Suprapubic skin (tissue), 4 donors: ENCODE data around the gene SLC5A1. TPM values are rescaled to one million over a fixed set of nuclear protein-coding genes. Genes with fewer than 3 reads are reported as not detected.

Experiments
- DNase-seq, 2 donors: peaks; one replicate each; pipeline ENCODE4 v3.0.0-alpha.2; 2019; ENCODE audit warnings: low spot score in 2 of 2
- H3K27ac ChIP-seq: fragments of 200-600 bp; sonication (generic); one replicate; pipeline ENCODE4 v1.5.1; 2019
- H3K27me3 ChIP-seq: fragments of 200-600 bp; sonication (generic); one replicate; pipeline ENCODE4 v1.5.1; 2019
- H3K36me3 ChIP-seq: fragments of 200-600 bp; sonication (generic); one replicate; pipeline ENCODE4 v1.5.1; 2019
- H3K4me1 ChIP-seq: fragments of 200-600 bp; sonication (generic); one replicate; pipeline ENCODE4 v1.5.1; 2019
- H3K4me3 ChIP-seq: fragments of 200-600 bp; sonication (generic); one replicate; pipeline ENCODE4 v1.5.1; 2019; ENCODE audit warnings: mild to moderate bottlenecking
- H3K9me3 ChIP-seq: fragments of 200-600 bp; sonication (generic); one replicate; pipeline ENCODE4 v1.5.1; 2019
- EP300 ChIP-seq: sonication (generic); formaldehyde crosslinking; IDR thresholded peaks from one replicate; pipeline ENCODE4 v1.6.1; 2017; ENCODE audit warnings: antibody characterized with exemption
- POLR2A ChIP-seq, 2 donors: fragments of 450-650 bp; IDR thresholded peaks; one replicate each; pipeline ENCODE4 v1.6.1; 2017; ENCODE audit warnings: antibody characterized with exemption in 2 of 2, mild to moderate bottlenecking in 2 of 2, moderate library complexity in 2 of 2
- POLR2AphosphoS5 ChIP-seq, 3 donors: sonication (generic); formaldehyde crosslinking; IDR thresholded peaks; one replicate each; pipeline ENCODE4 v1.6.1; 2017; ENCODE audit warnings: antibody characterized with exemption in 3 of 3
- WGBS: methylation state at CpG from one replicate; pipeline ENCODE4 v1.1.5; 2018; 5-methylcytosine and 5-hydroxymethylcytosine counted together
- total RNA-seq, 4 donors: library from RNA; depleted of rRNA; stranded (reverse); fragments of >200 nt; gene quantifications; one replicate each; pipeline ENCODE4 v1.1.0, GENCODE V29; 2016
- TF ChIP-seq, protein P1 (sequence below), 2 donors: fragments of 200-600 bp in 1 of 2; fragments of 450-650 bp in 1 of 2; sonication (generic) in 1 of 2; IDR thresholded peaks; one replicate each; pipeline ENCODE4 v1.5.1; 2016 to 2019; ENCODE audit warnings: antibody characterized with exemption in 2 of 2, mild to moderate bottlenecking in 1 of 2, moderate library complexity in 1 of 2

SLC5A1 gene
- total RNA-seq, 4 donors from 2014 or later = 11.1 to 31.3 (median 22.3) TPM

- Histone ChIP-seq H3K4me1 (no peaks in the 10 kb centered on the region), H3K27me3 (peaks cover 6% of the 10 kb centered on the region), H3K9me3 (no peaks in the 10 kb centered on the region), H3K36me3 (no peaks in the 10 kb centered on the region), H3K4me3 (no peak overlapping the region), H3K27ac (no peak overlapping the region)
- DNase-seq = no peak
- WGBS = 91% methylated on average over 7 of the region's 7 CpGs
- TF ChIP-seq, protein P1, sequence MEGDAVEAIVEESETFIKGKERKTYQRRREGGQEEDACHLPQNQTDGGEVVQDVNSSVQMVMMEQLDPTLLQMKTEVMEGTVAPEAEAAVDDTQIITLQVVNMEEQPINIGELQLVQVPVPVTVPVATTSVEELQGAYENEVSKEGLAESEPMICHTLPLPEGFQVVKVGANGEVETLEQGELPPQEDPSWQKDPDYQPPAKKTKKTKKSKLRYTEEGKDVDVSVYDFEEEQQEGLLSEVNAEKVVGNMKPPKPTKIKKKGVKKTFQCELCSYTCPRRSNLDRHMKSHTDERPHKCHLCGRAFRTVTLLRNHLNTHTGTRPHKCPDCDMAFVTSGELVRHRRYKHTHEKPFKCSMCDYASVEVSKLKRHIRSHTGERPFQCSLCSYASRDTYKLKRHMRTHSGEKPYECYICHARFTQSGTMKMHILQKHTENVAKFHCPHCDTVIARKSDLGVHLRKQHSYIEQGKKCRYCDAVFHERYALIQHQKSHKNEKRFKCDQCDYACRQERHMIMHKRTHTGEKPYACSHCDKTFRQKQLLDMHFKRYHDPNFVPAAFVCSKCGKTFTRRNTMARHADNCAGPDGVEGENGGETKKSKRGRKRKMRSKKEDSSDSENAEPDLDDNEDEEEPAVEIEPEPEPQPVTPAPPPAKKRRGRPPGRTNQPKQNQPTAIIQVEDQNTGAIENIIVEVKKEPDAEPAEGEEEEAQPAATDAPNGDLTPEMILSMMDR (IDR thresholded peaks at IDR 0.05) = no peak
- no peak for TF ChIP-seq EP300
- no peak for TF ChIP-seq POLR2AphosphoS5 (IDR thresholded peaks at IDR 0.05)
- no peak for TF ChIP-seq POLR2A (IDR thresholded peaks at IDR 0.05)
Measured at GRCh38 chr22:32073262-32073661, 30.2 kb downstream of the SLC5A1 start.

DNA sequence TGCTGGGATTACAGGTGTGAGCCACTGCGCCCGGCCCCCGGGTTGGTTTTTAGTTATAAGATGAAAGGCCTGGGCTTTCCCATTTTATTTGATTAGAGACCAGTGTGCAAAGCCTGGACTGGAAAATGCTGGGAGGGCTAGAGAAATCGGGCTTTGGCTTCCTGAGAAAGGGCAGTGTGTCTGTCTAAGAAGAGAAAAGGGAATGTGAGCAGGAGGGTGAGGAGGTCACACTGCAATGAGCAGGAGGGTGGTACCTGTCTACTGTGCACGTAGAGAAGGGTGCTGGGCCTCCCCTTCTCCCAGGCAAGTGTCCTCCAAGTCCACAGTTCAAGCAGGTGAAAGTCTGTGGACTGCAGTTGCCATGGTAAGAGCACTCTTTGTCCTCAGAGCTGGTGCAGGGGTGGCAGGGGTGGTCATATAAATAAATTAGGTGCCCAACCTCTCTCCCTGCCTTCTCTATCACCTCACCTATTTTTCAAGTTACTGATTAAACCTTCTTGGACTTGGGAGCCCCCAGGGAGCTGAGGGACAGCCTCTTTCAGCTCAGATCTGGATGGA, 30.8 kb downstream of the SLC5A1 start:
- TF ChIP-seq POLR2A (IDR thresholded peaks at IDR 0.05) (no peak), POLR2AphosphoS5 (IDR thresholded peaks at IDR 0.05) (no peak), EP300 (no peak)
- TF ChIP-seq, protein P1 (IDR thresholded peaks at IDR 0.05) = no peak
- Histone ChIP-seq H3K27me3 (peaks cover 6% of the 10 kb centered on the region), H3K27ac (no peak overlapping the region), H3K9me3 (no peaks in the 10 kb centered on the region), H3K4me1 (no peaks in the 10 kb centered on the region), H3K36me3 (no peaks in the 10 kb centered on the region), H3K4me3 (no peak overlapping the region)
- DNase-seq = no peak
- WGBS = 79% methylated on average over 5 of the region's 5 CpGs

- WGBS = 74% methylated on average over 10 of the region's 10 CpGs
Measured at GRCh38 chr22:32075997-32076760, 33.1 kb downstream of the SLC5A1 start.

GRCh38 chr22:32076761-32077084, 33.7 kb downstream of the SLC5A1 start:
- 22% methylated on average over 6 of the region's 6 CpGs for WGBS
- Histone ChIP-seq H3K4me3 (no peak overlapping the region), H3K9me3 (no peaks in the 10 kb centered on the region), H3K27me3 (peaks cover 6% of the 10 kb centered on the region), H3K36me3 (no peaks in the 10 kb centered on the region), H3K4me1 (peaks cover 5% of the 10 kb centered on the region), H3K27ac (no peak overlapping the region)
- no peak for DNase-seq
- TF ChIP-seq EP300 = no peak
- TF ChIP-seq, protein P1 (IDR thresholded peaks at IDR 0.05) = no peak
- no peak for TF ChIP-seq POLR2AphosphoS5 (IDR thresholded peaks at IDR 0.05)
- no peak for TF ChIP-seq POLR2A (IDR thresholded peaks at IDR 0.05)

More at GRCh38 chr22:32075997-32076760, 33.1 kb downstream of the SLC5A1 start:
- Histone ChIP-seq H3K27me3 (peaks cover 6% of the 10 kb centered on the region), H3K4me3 (no peak overlapping the region), H3K4me1 (peaks cover 5% of the 10 kb centered on the region), H3K36me3 (no peaks in the 10 kb centered on the region), H3K27ac (no peak overlapping the region), H3K9me3 (no peaks in the 10 kb centered on the region)
- TF ChIP-seq, protein P1 (IDR thresholded peaks at IDR 0.05) = no peak
- no peak for TF ChIP-seq POLR2A (IDR thresholded peaks at IDR 0.05)
- no peak for TF ChIP-seq POLR2AphosphoS5 (IDR thresholded peaks at IDR 0.05)
- TF ChIP-seq EP300 = no peak
- no peak for DNase-seq

DNA sequence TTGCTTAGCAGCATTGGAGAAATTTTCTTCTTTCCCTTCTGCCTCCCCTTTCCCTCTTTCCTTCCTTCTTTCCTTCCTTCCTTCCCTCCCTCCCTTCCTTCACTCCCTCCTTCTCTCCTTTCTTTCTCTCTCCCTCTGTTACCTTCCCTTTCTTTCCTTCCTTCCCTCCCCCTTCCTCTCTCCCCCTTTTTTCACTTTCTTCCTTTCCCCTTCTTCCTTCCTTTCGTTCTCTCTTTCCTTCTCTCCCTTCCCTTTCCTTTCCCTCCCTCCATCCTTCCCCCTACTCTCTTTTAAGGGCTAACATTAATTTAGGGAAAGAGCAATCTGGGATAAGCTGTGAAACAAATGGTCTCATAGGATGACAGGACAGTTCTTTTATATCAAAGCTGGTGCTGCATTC, 34.1 kb downstream of the SLC5A1 start:
- Histone ChIP-seq H3K27me3 (peaks cover 6% of the 10 kb centered on the region), H3K9me3 (no peaks in the 10 kb centered on the region), H3K36me3 (no peaks in the 10 kb centered on the region), H3K27ac (no peak overlapping the region), H3K4me1 (peaks cover 5% of the 10 kb centered on the region), H3K4me3 (no peak overlapping the region)
- 82% methylated on average over 1 of the region's 1 CpG for WGBS
- DNase-seq = no peak
- TF ChIP-seq POLR2AphosphoS5 (IDR thresholded peaks at IDR 0.05) (no peak), POLR2A (IDR thresholded peaks at IDR 0.05) (no peak), EP300 (no peak)
- TF ChIP-seq, protein P1 (IDR thresholded peaks at IDR 0.05) = no peak
